HG03460 (cell line): ENCODE results near the gene FRMD3.

Experiments used
- ATAC-seq: cut with Tn5 transposase; IDR thresholded peaks from one replicate; pipeline ENCODE4 v1.9.1; 2021; ENCODE audit not compliant: unreplicated experiment

Gene FRMD3

GRCh38 chr9:83342006-83342405, 196.2 kb downstream of the FRMD3 start:
- no peak for ATAC-seq

- no peak for ATAC-seq
Observed at GRCh38 chr9:83340451-83340850, 197.8 kb downstream of the FRMD3 start.

- no peak for ATAC-seq
Observed at GRCh38 chr9:83339435-83339834, 198.8 kb downstream of the FRMD3 start.

- ATAC-seq = no peak
Observed at GRCh38 chr9:83336706-83337105, 201.5 kb downstream of the FRMD3 start.

GRCh38 chr9:83334320-83334719, 203.9 kb downstream of the FRMD3 start:
- no peak for ATAC-seq

GRCh38 chr9:83330207-83331196, 207.7 kb downstream of the FRMD3 start:
- no peak for ATAC-seq

GRCh38 chr9:83327750-83328622, 210.2 kb downstream of the FRMD3 start:
- no peak for ATAC-seq

GRCh38 chr9:83327323-83327722, 210.9 kb downstream of the FRMD3 start:
- ATAC-seq = no peak

GRCh38 chr9:83323148-83323547, 215.1 kb downstream of the FRMD3 start:
- no peak for ATAC-seq

- ATAC-seq = no peak
Observed at GRCh38 chr9:83322438-83322837, 215.8 kb downstream of the FRMD3 start.

GRCh38 chr9:83317244-83317643, 221.0 kb downstream of the FRMD3 start:
- ATAC-seq = no peak

GRCh38 chr9:83315649-83316048, 222.6 kb downstream of the FRMD3 start:
- ATAC-seq = no peak

- ATAC-seq = no peak
Observed at GRCh38 chr9:83313781-83314180, 224.4 kb downstream of the FRMD3 start.

- ATAC-seq = no peak
Observed at GRCh38 chr9:83312537-83312936, 225.7 kb downstream of the FRMD3 start.

GRCh38 chr9:83307066-83307724, 231.0 kb downstream of the FRMD3 start:
- ATAC-seq = no peak

GRCh38 chr9:83304686-83305085, 233.5 kb downstream of the FRMD3 start:
- no peak for ATAC-seq

GRCh38 chr9:83299571-83299970, 238.6 kb downstream of the FRMD3 start:
- peak; percentile 58 for ATAC-seq

GRCh38 chr9:83299094-83299493, 239.1 kb downstream of the FRMD3 start:
- no peak for ATAC-seq

GRCh38 chr9:83296123-83296522, 242.1 kb downstream of the FRMD3 start:
- ATAC-seq = no peak

GRCh38 chr9:83294816-83295215, 243.4 kb downstream of the FRMD3 start:
- ATAC-seq = no peak

- ATAC-seq = no peak
Observed at GRCh38 chr9:83291196-83291595, 247.0 kb downstream of the FRMD3 start.
